ENCODE results near the gene NUP93. TPM values are rescaled to one million over a fixed set of nuclear protein-coding genes. Genes with fewer than 3 reads are reported as not detected.

The NUP93 gene
- total and polyA plus RNA-seq, 2 of the 8 experiments (the other 6 are each of a cell fraction or from before 2014, with no cell fraction given): 147 to 201 TPM

GRCh38 chr16:56814537-56815432, 84.9 kb downstream of the NUP93 start:
- no peak for DNase-seq (ENCODE audit: low read depth in 1 of 2, low spot score in 2 of 2)
- FAIRE-seq: no peak

More at GRCh38 chr16:56814537-56815432, 84.9 kb downstream of the NUP93 start:
- Histone ChIP-seq H2BK5ac (ENCODE audit: low read depth, low read length) (no peak overlapping the region), H2BK12ac (ENCODE audit: low read depth, low read length) (no peak overlapping the region), H3K27ac (ENCODE audit: low read depth, low read length) (no peak overlapping the region), H2BK20ac (ENCODE audit: low read length) (no peak overlapping the region), H3K79me1 (ENCODE audit: low read depth, low read length) (0 out of 2 replicates have a peak, but pooled peaks cover 2% of the 10 kb centered on the region), H2BK15ac (ENCODE audit: low read length) (no peak overlapping the region), H3K4me2 (ENCODE audit: insufficient read depth in 1 of 2, low read depth in 2 of 2, low read length in 2 of 2) (no peak overlapping the region), H3K27me3 (replicated peaks in 1 of 4; ENCODE audit: control insufficient read depth in 3 of 4, extremely low read depth in 1 of 4, insufficient read depth in 3 of 4, low read length in 3 of 4) (no peaks in the 10 kb centered on the region), H3K9ac (replicated peaks in 1 of 4; ENCODE audit: extremely low read depth in 1 of 4, low read depth in 3 of 4, low read length in 3 of 4) (no peak overlapping the region), H4K5ac (ENCODE audit: insufficient read length, low read depth, low read length) (no peak overlapping the region), H3K14ac (ENCODE audit: insufficient read length) (no peak overlapping the region), H4K91ac (replicated peaks; ENCODE audit: insufficient read length, low read length) (no peak overlapping the region), H3K9me3 (ENCODE audit: insufficient read depth in 2 of 2, low read depth in 1 of 2, low read length in 1 of 2) (no peaks in the 10 kb centered on the region), H3K56ac (replicated peaks; ENCODE audit: insufficient read length, low read depth, low read length) (no peak overlapping the region), H2BK120ac (replicated peaks; ENCODE audit: low read depth, low read length) (no peak overlapping the region), H3K4me1 (replicated peaks in 1 of 4; ENCODE audit: control insufficient read depth in 3 of 4, insufficient read depth in 4 of 4, low read length in 3 of 4) (no peaks in the 10 kb centered on the region), H3K4me3 (ENCODE audit: extremely low read depth in 1 of 4, insufficient read depth in 2 of 4, low read depth in 3 of 4, low read length in 4 of 4) (no peak overlapping the region), H3K4ac (replicated peaks; ENCODE audit: insufficient read length, low read depth, low read length) (no peak overlapping the region), H3K79me2 (ENCODE audit: control insufficient read depth in 1 of 2, insufficient read depth in 2 of 2, low read length in 2 of 2) (peaks cover 0 to 2% of the 10 kb centered on the region in 2 experiments; a peak in 1 of 4 replicates), H4K20me1 (replicated peaks in 1 of 2; ENCODE audit: control insufficient read depth in 1 of 2, insufficient read depth in 2 of 2, low read length in 2 of 2) (peaks cover 0 to 2% of the 10 kb centered on the region in 2 experiments), H3K36me3 (ENCODE audit: control insufficient read depth in 2 of 4, insufficient read depth in 4 of 4, low read length in 3 of 4) (peaks cover 2 to 10% (median 6%) of the 10 kb centered on the region in 4 experiments; a peak in 6 of 8 replicates), H2AFZ (ENCODE audit: low read length) (no peak overlapping the region), H2AK5ac (ENCODE audit: low read depth, low read length) (no peak overlapping the region), H4K8ac (ENCODE audit: extremely low read depth, insufficient read depth, low read length) (no peak overlapping the region), H3K23ac (ENCODE audit: insufficient read length) (no peak overlapping the region), H3K23me2 (ENCODE audit: low read depth, low read length) (no peaks in the 10 kb centered on the region), H3K18ac (ENCODE audit: extremely low read depth, low read length) (no peak overlapping the region)
- TF ChIP-seq USF2 (IDR thresholded peaks at IDR 0.05; ENCODE audit: low read length): no peak
- 95% methylated on average over 9 of the region's 9 CpGs; no CpG with 5 or more reads in 1 of the 2 experiments for WGBS, 2 experiments (ENCODE audit: extremely low coverage in 1 of 2, insufficient coverage in 1 of 2, insufficient read length in 1 of 2, insufficient replicate concordance in 2 of 2, low coverage in 1 of 2, low lambda C conversion rate in 2 of 2, missing lambda C conversion rate in 1 of 2)
- ChIA-PET CTCF (ENCODE audit: partially characterized antibody) (interaction anchor here (0.9 to 1.1 kb wide), 5 partner anchors 8 to 150 kb away, joined by 3 to 4 read pairs (median 3); no protein-coding TSS in a partner anchor), POLR2A (ENCODE audit: partially characterized antibody) (interaction anchor here (0.5 to 0.6 kb wide), 2 partner anchors 10 to 399 kb away, joined by 3 read pairs; no protein-coding TSS in a partner anchor)

Measured in H1 (cell line).